H9 (cell line): ENCODE data around the gene CHMP6. TPM values are rescaled to one million over a fixed set of nuclear protein-coding genes. Genes with fewer than 3 reads are reported as not detected.

Experiments
- DNase-seq: peaks from one replicate; pipeline ENCODE4 v3.0.0-alpha.2; 2017
- H2AFZ ChIP-seq: one replicate; pipeline ENCODE4 v1.6.1; 2013; ENCODE audit warnings: mild to moderate bottlenecking, low read length, control low read depth, moderate library complexity
- H2AK5ac ChIP-seq: 2 replicates; pipeline ENCODE4 v1.6.1; 2013; ENCODE audit warnings: low read length, control low read depth, mixed read lengths; ENCODE audit not compliant: insufficient read length
- H2BK120ac ChIP-seq: one replicate; pipeline ENCODE4 v1.6.1; 2013; ENCODE audit warnings: low read depth, mild to moderate bottlenecking, low read length, control low read depth, inconsistent platforms; ENCODE audit not compliant: poor library complexity, severe bottlenecking
- H2BK12ac ChIP-seq: 2 replicates; pipeline ENCODE4 v1.6.1; 2013; ENCODE audit warnings: low read length, control low read depth, mixed read lengths, low read depth; ENCODE audit not compliant: insufficient read length
- H2BK15ac ChIP-seq: 2 replicates; pipeline ENCODE4 v1.6.1; 2013; ENCODE audit warnings: low read depth, low read length, control low read depth
- H2BK20ac ChIP-seq: one replicate; pipeline ENCODE4 v1.6.1; 2013; ENCODE audit warnings: low read depth, mild to moderate bottlenecking, low read length, control low read depth, inconsistent platforms; ENCODE audit not compliant: poor library complexity, severe bottlenecking
- H2BK5ac ChIP-seq: 2 replicates; pipeline ENCODE4 v1.6.1; 2013; ENCODE audit warnings: low read length, control low read depth, mixed read lengths; ENCODE audit not compliant: insufficient read length
- H3K14ac ChIP-seq: 2 replicates; pipeline ENCODE4 v1.6.1; 2013; ENCODE audit warnings: low read length, control low read depth; ENCODE audit not compliant: insufficient read depth
- H3K18ac ChIP-seq: 2 replicates; pipeline ENCODE4 v1.6.1; 2013; ENCODE audit warnings: low read depth, mild to moderate bottlenecking, mixed read lengths, low read length, control low read depth; ENCODE audit not compliant: insufficient read length
- H3K23ac ChIP-seq: 2 replicates; pipeline ENCODE4 v1.6.1; 2013; ENCODE audit warnings: low read length, control low read depth, mixed read lengths, low read depth; ENCODE audit not compliant: insufficient read length
- H3K23me2 ChIP-seq: 2 replicates; pipeline ENCODE4 v1.6.1; 2013; ENCODE audit warnings: low read depth, mild to moderate bottlenecking, mixed read lengths, low read length, control low read depth; ENCODE audit not compliant: insufficient read length, poor library complexity, severe bottlenecking
- H3K27ac ChIP-seq: 2 replicates; pipeline ENCODE4 v1.5.1; 2013; ENCODE audit warnings: low read length, control low read depth, mixed read lengths, low read depth; ENCODE audit not compliant: insufficient read length
- H3K27me3 ChIP-seq: 2 replicates; pipeline ENCODE4 v1.6.1; 2013; ENCODE audit warnings: low read length, control low read depth, inconsistent platforms; ENCODE audit not compliant: insufficient read depth
- H3K4ac ChIP-seq: 2 replicates; pipeline ENCODE4 v1.6.1; 2013; ENCODE audit warnings: low read depth, mild to moderate bottlenecking, control low read depth, inconsistent platforms, low read length, moderate library complexity
- H3K4me1 ChIP-seq: 2 replicates; pipeline ENCODE4 v1.6.1; 2013; ENCODE audit warnings: low read length, control low read depth, inconsistent platforms; ENCODE audit not compliant: insufficient read depth
- H3K4me2 ChIP-seq: 2 replicates; pipeline ENCODE4 v1.6.1; 2013; ENCODE audit warnings: low read length, control low read depth, mixed read lengths; ENCODE audit not compliant: insufficient read length, insufficient read depth
- H3K56ac ChIP-seq: 2 replicates; pipeline ENCODE4 v1.6.1; 2013; ENCODE audit warnings: low read depth, mild to moderate bottlenecking, mixed read lengths, low read length, control low read depth; ENCODE audit not compliant: insufficient read length
- H3K79me1 ChIP-seq: 2 replicates; pipeline ENCODE4 v1.6.1; 2013; ENCODE audit warnings: low read depth, mild to moderate bottlenecking, moderate library complexity, low read length, control low read depth, inconsistent platforms; ENCODE audit not compliant: insufficient read depth, poor library complexity, severe bottlenecking
- H3K79me2 ChIP-seq: 2 replicates; pipeline ENCODE4 v1.6.1; 2013; ENCODE audit warnings: low read length, control low read depth, inconsistent platforms; ENCODE audit not compliant: insufficient read depth
- H3K9ac ChIP-seq: 2 replicates; pipeline ENCODE4 v1.6.1; 2013; ENCODE audit warnings: low read length, control low read depth, mixed read lengths; ENCODE audit not compliant: insufficient read length; ENCODE audit errors: extremely low read depth
- H3K9me3 ChIP-seq: one replicate; pipeline ENCODE4 v1.6.1; 2013; ENCODE audit warnings: low read depth, low read length, inconsistent platforms; ENCODE audit not compliant: control insufficient read depth
- H3T11ph ChIP-seq: one replicate; pipeline ENCODE4 v1.6.1; 2013; ENCODE audit warnings: mild to moderate bottlenecking, low read length, control low read depth, inconsistent platforms
- H4K20me1 ChIP-seq: one replicate; pipeline ENCODE4 v1.6.1; 2013; ENCODE audit not compliant: control insufficient read depth, insufficient read length, insufficient read depth
- H4K5ac ChIP-seq: 2 replicates; pipeline ENCODE4 v1.6.1; 2013; ENCODE audit warnings: low read depth, mild to moderate bottlenecking, mixed read lengths, low read length, control low read depth; ENCODE audit not compliant: insufficient read length
- H4K8ac ChIP-seq: replicated peaks from 2 replicates; pipeline ENCODE4 v1.6.1; 2013; ENCODE audit warnings: low read length, control low read depth, mixed read lengths, low read depth; ENCODE audit not compliant: insufficient read length
- H4K91ac ChIP-seq: 2 replicates; pipeline ENCODE4 v1.6.1; 2013; ENCODE audit warnings: low read depth, mild to moderate bottlenecking, moderate library complexity, mixed read lengths, low read length, control low read depth; ENCODE audit not compliant: insufficient read length
- H3K27ac Mint-ChIP-seq, 3 experiments: 2 replicates in 2 of 3; 3 replicates in 1 of 3; pipeline ENCODE4 v1.8.0; 2020 to 2021; ENCODE audit warnings: mixed read lengths in 3 of 3, mild to moderate bottlenecking in 1 of 3, moderate library complexity in 1 of 3
- H3K27me3 Mint-ChIP-seq: 2 replicates; pipeline ENCODE4 v1.8.0; 2021; ENCODE audit warnings: low read depth, mild to moderate bottlenecking, moderate library complexity, mixed read lengths
- H3K36me3 Mint-ChIP-seq, 3 experiments: 2 replicates in 2 of 3; 3 replicates in 1 of 3; pipeline ENCODE4 v1.8.0; 2020 to 2021; ENCODE audit warnings: low read depth in 3 of 3, mixed read lengths in 3 of 3; ENCODE audit not compliant: insufficient read depth in 1 of 3
- H3K4me1 Mint-ChIP-seq, 2 experiments: 2 replicates each; pipeline ENCODE4 v1.8.0; 2020; ENCODE audit warnings: mixed read lengths in 2 of 2
- H3K4me3 Mint-ChIP-seq, 2 experiments: 2 replicates in 1 of 2; 3 replicates in 1 of 2; pipeline ENCODE4 v1.8.0; 2020 to 2021; ENCODE audit warnings: mild to moderate bottlenecking in 2 of 2, mixed read lengths in 2 of 2, moderate library complexity in 1 of 2
- H3K9me3 Mint-ChIP-seq, 2 experiments: 2 replicates in 1 of 2; 3 replicates in 1 of 2; pipeline ENCODE4 v1.8.0; 2020; ENCODE audit warnings: mild to moderate bottlenecking in 2 of 2, mixed read lengths in 2 of 2, moderate library complexity in 1 of 2
- CTCF ChIP-seq: fragments of 200-600 bp; sonication (generic); conservative IDR thresholded peaks from 3 replicates; pipeline ENCODE4 v1.8.0; 2021; ENCODE audit warnings: antibody characterized with exemption, mild to moderate bottlenecking
- WGBS: extraction: QIAGEN DNeasy Blood & Tissue Kit; methylation state at CpG from one replicate; pipeline ENCODE4 v1.1.7; 2013; ENCODE audit warnings: missing lambda C conversion rate, low lambda C conversion rate, mixed read lengths; ENCODE audit not compliant: insufficient read length; ENCODE audit errors: extremely low coverage; 5-methylcytosine and 5-hydroxymethylcytosine counted together
- total RNA-seq: library from RNA; stranded (reverse); gene quantifications from 2 replicates; pipeline ENCODE4 v1.2.1, GENCODE V29; 2021

CHMP6 gene
- total RNA-seq, 1 experiment from 2014 or later = 23.4 TPM

- Histone ChIP-seq H4K5ac (no peak overlapping the region), H3K9me3 (no peaks in the 10 kb centered on the region), H2BK12ac (no peak overlapping the region), H2AK5ac (no peak overlapping the region), H4K8ac (no peak overlapping the region), H2BK120ac (no peak overlapping the region), H3K4me1 (no peaks in the 10 kb centered on the region; the same call in 1 of the 2 replicates), H3K18ac (no peak overlapping the region), H3K23me2 (no peaks in the 10 kb centered on the region), H3K79me2 (no peaks in the 10 kb centered on the region), H3K27me3 (no peaks in the 10 kb centered on the region), H3K27ac (no peak overlapping the region), H3K4me2 (no peak overlapping the region), H3K79me1 (no peaks in the 10 kb centered on the region), H3K56ac (no peak overlapping the region), H4K20me1 (no peaks in the 10 kb centered on the region), H3K4ac (no peak overlapping the region), H3K23ac (no peak overlapping the region), H2AFZ (no peak overlapping the region), H2BK15ac (no peak overlapping the region), H2BK5ac (no peak overlapping the region), H2BK20ac (no peak overlapping the region), H3K9ac (no peak overlapping the region), H3T11ph (no peak overlapping the region), H3K14ac (no peak overlapping the region), H4K91ac (peak overlapping the region; percentile 22)
- Mint-ChIP-seq H3K4me1 (peaks cover 13 to 20% of the 10 kb centered on the region in 2 experiments), H3K9me3 (no peaks in the 10 kb centered on the region), H3K27me3 (peaks cover 36% of the 10 kb centered on the region), H3K4me3 (no peak overlapping the region; a peak in 1 of 5 replicates), H3K36me3 (no peaks in the 10 kb centered on the region), H3K27ac (no peak overlapping the region)
- WGBS = no CpG with 5 or more reads among the region's 17 CpGs
- DNase-seq = no peak
- no peak for TF ChIP-seq CTCF
These were observed 8.1 kb upstream of the CHMP6 start for GRCh38 chr17:80983545-80983944.
